IMR-90 (cell line): ENCODE results near the gene NR2F2. TPM values are rescaled to one million over a fixed set of nuclear protein-coding genes. Genes with fewer than 3 reads are reported as not detected.

Experiments
- ATAC-seq: fragments of 200-7000 bp; cut with Tn5 transposase; 2 replicates; pipeline ENCODE4 v1.9.1; 2020; ENCODE audit warnings: low read depth, mild to moderate bottlenecking, moderate library complexity
- BruUV-seq: library from RNA; stranded (reverse); fragments of 400-500 nt; replicated peaks from 2 replicates; lab custom pipeline; 2021; lab: Mats Ljungman, UMichigan
- CTCF ChIA-PET: fragments of 300-600 bp; formaldehyde crosslinking; extraction: SDS; loops from one replicate; lab custom pipeline; 2021; ENCODE audit warnings: antibody characterized with exemption; lab: Yijun Ruan, JAX
- POLR2A ChIA-PET: fragments of 300-600 bp; sonication (Branson Sonifier 250); formaldehyde crosslinking; loops from one replicate; lab custom pipeline; 2022; ENCODE audit warnings: antibody characterized with exemption; ENCODE audit not compliant: unreplicated experiment; lab: Charles Lee
- DNase-seq: peaks from one replicate; pipeline ENCODE4 v3.0.0; 2013
- H2AFZ ChIP-seq: replicated peaks from 2 replicates; pipeline ENCODE3; 2013; ENCODE audit warnings: low read length, mild to moderate bottlenecking; ENCODE audit not compliant: poor library complexity
- H2AK5ac ChIP-seq: 2 replicates; pipeline ENCODE4 v1.6.1; 2013; ENCODE audit warnings: low read depth, low read length, inconsistent platforms
- H2AK9ac ChIP-seq: replicated peaks from 2 replicates; pipeline ENCODE3; 2013; ENCODE audit warnings: mild to moderate bottlenecking, low read depth, low read length, moderate library complexity; ENCODE audit not compliant: poor library complexity
- H2BK120ac ChIP-seq: 2 replicates; pipeline ENCODE4 v1.6.1; 2013; ENCODE audit warnings: low read depth, low read length, inconsistent platforms
- H2BK15ac ChIP-seq: 3 replicates; pipeline ENCODE4 v1.6.1; 2013; ENCODE audit warnings: low read depth, low read length, inconsistent platforms
- H2BK20ac ChIP-seq: 2 replicates; pipeline ENCODE4 v1.6.1; 2013; ENCODE audit warnings: low read depth, mild to moderate bottlenecking, inconsistent platforms, low read length, moderate library complexity
- H2BK5ac ChIP-seq: 2 replicates; pipeline ENCODE4 v1.6.1; 2013; ENCODE audit warnings: mild to moderate bottlenecking, low read depth, low read length, inconsistent platforms; ENCODE audit not compliant: poor library complexity, severe bottlenecking
- H3K14ac ChIP-seq: replicated peaks from 2 replicates; pipeline ENCODE4 v1.6.1; 2013; ENCODE audit warnings: low read depth, low read length, inconsistent platforms
- H3K18ac ChIP-seq: 2 replicates; pipeline ENCODE4 v1.6.1; 2013; ENCODE audit warnings: low read depth, low read length, control low read depth
- H3K23ac ChIP-seq: 2 replicates; pipeline ENCODE4 v1.6.1; 2013; ENCODE audit warnings: low read depth, low read length, inconsistent platforms
- H3K27ac ChIP-seq: 2 replicates; pipeline ENCODE4 v1.5.1; 2013; ENCODE audit warnings: mild to moderate bottlenecking, control low read depth, low read length; ENCODE audit not compliant: insufficient read depth
- H3K27me3 ChIP-seq: 2 replicates; pipeline ENCODE4 v1.6.1; 2013; ENCODE audit warnings: low read length; ENCODE audit not compliant: control insufficient read depth, insufficient read depth
- H3K36me3 ChIP-seq: 2 replicates; pipeline ENCODE4 v1.6.1; 2013; ENCODE audit warnings: low read length, mixed read lengths; ENCODE audit not compliant: control insufficient read depth, insufficient read depth
- H3K4ac ChIP-seq: 2 replicates; pipeline ENCODE4 v1.6.1; 2013; ENCODE audit warnings: low read depth, low read length, inconsistent platforms
- H3K4me1 ChIP-seq: 2 replicates; pipeline ENCODE4 v1.6.1; 2013; ENCODE audit warnings: low read length, mixed read lengths; ENCODE audit not compliant: control insufficient read depth, insufficient read depth
- H3K4me2 ChIP-seq: 2 replicates; pipeline ENCODE4 v1.6.1; 2013; ENCODE audit warnings: low read depth, mild to moderate bottlenecking, control low read depth, low read length, moderate library complexity
- H3K4me3 ChIP-seq: 2 replicates; pipeline ENCODE4 v1.5.1; 2013; ENCODE audit warnings: low read depth, mild to moderate bottlenecking, control low read depth, low read length, moderate library complexity; ENCODE audit not compliant: insufficient read depth
- H3K56ac ChIP-seq: 2 replicates; pipeline ENCODE4 v1.6.1; 2013; ENCODE audit warnings: low read length, inconsistent platforms; ENCODE audit not compliant: insufficient read depth; ENCODE audit errors: extremely low read depth
- H3K79me1 ChIP-seq, 2 experiments: 2 replicates each; pipeline ENCODE4 v1.6.1; 2013; ENCODE audit warnings: low read length in 2 of 2, inconsistent platforms in 1 of 2, low read depth in 1 of 2
- H3K9ac ChIP-seq: 2 replicates; pipeline ENCODE4 v1.6.1; 2013; ENCODE audit warnings: low read depth, low read length, control low read depth
- H3K9me1 ChIP-seq: 2 replicates; pipeline ENCODE4 v1.6.1; 2013; ENCODE audit warnings: low read length, inconsistent platforms; ENCODE audit not compliant: insufficient read depth
- H3K9me3 ChIP-seq: 2 replicates; pipeline ENCODE4 v1.6.1; 2013; ENCODE audit warnings: low read length; ENCODE audit not compliant: control insufficient read depth, insufficient read depth
- H4K20me1 ChIP-seq: 2 replicates; pipeline ENCODE4 v1.6.1; 2013; ENCODE audit warnings: low read length, inconsistent platforms; ENCODE audit not compliant: insufficient read depth
- H4K5ac ChIP-seq: 2 replicates; pipeline ENCODE4 v1.6.1; 2013; ENCODE audit warnings: mild to moderate bottlenecking, low read depth, low read length, control low read depth
- H4K8ac ChIP-seq, 2 experiments: 2 replicates each; pipeline ENCODE4 v1.6.1; 2013; ENCODE audit warnings: low read depth in 2 of 2, low read length in 2 of 2, control low read depth in 1 of 2, inconsistent platforms in 1 of 2
- H4K91ac ChIP-seq: 2 replicates; pipeline ENCODE4 v1.6.1; 2013; ENCODE audit warnings: low read depth, low read length, inconsistent platforms; ENCODE audit not compliant: insufficient read depth
- FOS ChIP-seq: fragments of 150-350 bp; IDR thresholded peaks from 2 replicates; pipeline ENCODE4 v1.6.1; 2016; ENCODE audit warnings: low read depth, low read length
- MAFK ChIP-seq: IDR thresholded peaks from 2 replicates; pipeline ENCODE4 v1.6.1; 2012; ENCODE audit warnings: low read depth, low read length, improper control_type of control experiment
- MAZ ChIP-seq: IDR thresholded peaks from 2 replicates; pipeline ENCODE4 v1.6.1; 2012; ENCODE audit warnings: low read depth, mild to moderate bottlenecking, low read length, improper control_type of control experiment, moderate library complexity, borderline replicate concordance
- MXI1 ChIP-seq: IDR thresholded peaks from 2 replicates; pipeline ENCODE4 v1.6.1; 2012; ENCODE audit warnings: low read depth, mild to moderate bottlenecking, low read length, moderate library complexity, borderline replicate concordance
- NFE2L2 ChIP-seq: fragments of 150-350 bp; IDR thresholded peaks from 2 replicates; pipeline ENCODE4 v1.6.1; 2016; ENCODE audit warnings: low read depth, mild to moderate bottlenecking, low read length
- RCOR1 ChIP-seq: IDR thresholded peaks from 2 replicates; pipeline ENCODE4 v1.6.1; 2012; ENCODE audit warnings: mild to moderate bottlenecking, low read length, improper control_type of control experiment; ENCODE audit not compliant: insufficient replicate concordance
- RFX5 ChIP-seq: IDR thresholded peaks from 2 replicates; pipeline ENCODE4 v1.8.0; 2012; ENCODE audit warnings: low read depth, mild to moderate bottlenecking, low read length, moderate library complexity
- SMC3 ChIP-seq: fragments of 150-350 bp; IDR thresholded peaks from 2 replicates; pipeline ENCODE4 v1.6.1; 2016; ENCODE audit warnings: low read depth, mild to moderate bottlenecking, antibody characterized with exemption, low read length, moderate library complexity
- WGBS, 2 experiments: methylation state at CpG; one replicate each; pipeline versions ENCODE4 v1.1.5 to v1.1.7; 2013; ENCODE audit warnings: missing lambda C conversion rate in 2 of 2; ENCODE audit not compliant: insufficient read length in 1 of 2; ENCODE audit errors: extremely low coverage in 2 of 2; 5-methylcytosine and 5-hydroxymethylcytosine counted together
- dilution Hi-C: fragments of 300-500 bp; cut with HindIII; formaldehyde crosslinking; loops from one replicate; pipeline ENCODE4 v1.14.3; 2018; ENCODE audit warnings: low sequenced_read_pairs; ENCODE audit not compliant: unreplicated experiment
- in situ Hi-C: fragments of 300-500 bp; cut with MboI; formaldehyde crosslinking; loops from 3 replicates; pipeline ENCODE4 v1.14.3; 2019; ENCODE audit warnings: low sequenced_read_pairs, inconsistent platforms, mixed read lengths
- intact Hi-C: fragments of 100-400 bp; cut with micrococcal nuclease; formaldehyde crosslinking; loops from 2 replicates; pipeline ENCODE4 v1.10.0; 2022
- polyA plus RNA-seq, 3 experiments: library from polyadenylated mRNA; depleted of rRNA; stranded (reverse); fragments of >200 nt; gene quantifications; 2 replicates each; pipeline ENCODE4 v1.2.3, GENCODE V29; 2012; ENCODE audit warnings: low replicate concordance in 1 of 3
- total RNA-seq: library from RNA; depleted of rRNA; stranded (reverse); fragments of >200 nt; gene quantifications from 2 replicates; pipeline ENCODE4 v1.2.3, GENCODE V29; 2012

NR2F2 gene
- total and polyA plus RNA-seq, 2 of the 4 experiments (the other 2 are of a cell fraction): 20.3 to 161 TPM

- Histone ChIP-seq H3K4me2 (no peak overlapping the region), H3K9me1 (no peaks in the 10 kb centered on the region)
- no peak for DNase-seq
Measured at GRCh38 chr15:96367311-96368200, 37.1 kb downstream of the NR2F2 start.

More at GRCh38 chr15:96367311-96368200, 37.1 kb downstream of the NR2F2 start:
- Histone ChIP-seq H3K36me3 (no peaks in the 10 kb centered on the region; the same call in 1 of the 2 replicates), H2AK9ac (no peak overlapping the region), H3K4me1 (no peaks in the 10 kb centered on the region), H3K4ac (no peak overlapping the region), H2AK5ac (no peak overlapping the region), H3K4me3 (no peak overlapping the region), H3K79me1 (no peaks in the 10 kb centered on the region), H3K27ac (no peak overlapping the region), H2BK5ac (no peak overlapping the region), H4K8ac (no peak overlapping the region), H4K91ac (no peak overlapping the region), H2BK120ac (no peak overlapping the region), H4K20me1 (no peaks in the 10 kb centered on the region; the same call in 1 of the 2 replicates), H4K5ac (no peak overlapping the region), H3K14ac (no peak overlapping the region), H2BK15ac (no peak overlapping the region), H2AFZ (no peak overlapping the region), H3K56ac (no peak overlapping the region), H3K9me3 (peaks cover 3% of the 10 kb centered on the region; the same call in 1 of the 2 replicates), H3K23ac (no peak overlapping the region), H2BK20ac (no peak overlapping the region), H3K18ac (no peak overlapping the region), H3K27me3 (peaks cover 6% of the 10 kb centered on the region; the same call in 1 of the 2 replicates), H3K9ac (no peak overlapping the region)
- no TSS peak for BruUV-seq
- dilution Hi-C loops: no loop called here
- in situ Hi-C loops: no loop called here
- WGBS, 2 experiments: 60% methylated on average over 10 of the region's 31 CpGs; no CpG with 5 or more reads in 1 of the 2 experiments
- intact Hi-C loops: no loop called here
- TF ChIP-seq RFX5 (no peak), RCOR1 (no peak), MXI1 (no peak), FOS (no peak), MAFK (no peak), NFE2L2 (no peak), MAZ (no peak), SMC3 (no peak)
- POLR2A ChIA-PET: no interaction called here
- CTCF ChIA-PET: no interaction called here
- ATAC-seq: no peak
